NCI-H1092 treated with DMSO at 0.1 percent for 48 hours (cell line): Measurements from ENCODE around the gene MAPKAPK3.

Experiments
- DNase-seq: peaks from one replicate; lab custom pipeline; 2025; lab: John Stamatoyannopoulos, UW

The MAPKAPK3 gene

DNA sequence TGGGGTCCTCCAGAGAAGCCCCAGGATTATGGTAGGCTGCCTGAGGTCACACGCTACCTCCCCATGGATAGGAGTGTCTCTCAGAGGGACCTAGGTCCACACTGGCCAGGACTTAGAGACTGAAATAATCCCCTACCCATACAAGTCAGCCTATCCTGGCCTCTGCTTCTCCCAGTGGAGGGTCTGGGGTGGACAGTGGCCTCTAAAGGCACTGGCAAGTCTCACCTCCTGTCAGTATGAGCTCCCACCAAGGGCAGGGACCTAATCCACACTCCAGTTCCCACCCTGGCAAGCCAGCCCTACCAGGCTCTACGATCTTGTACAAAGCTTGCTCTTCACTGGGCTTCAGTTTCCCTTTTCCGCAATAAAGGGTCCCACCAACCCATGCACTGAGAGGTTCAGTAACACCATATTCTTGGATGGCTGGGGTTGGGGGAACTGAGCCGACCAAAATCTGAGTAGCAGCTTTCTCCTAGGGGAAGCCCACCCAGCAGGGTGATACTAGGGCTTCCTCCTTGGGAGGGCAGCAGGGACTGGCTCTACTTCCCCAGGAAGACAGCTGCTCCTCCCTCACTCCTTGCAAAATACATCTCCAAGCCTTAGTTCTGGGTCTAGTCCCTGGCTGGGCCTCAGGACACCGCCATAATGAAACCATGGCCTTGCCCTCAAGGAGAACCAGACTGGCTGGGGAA, 7.7 kb upstream of the MAPKAPK3 start:
- DNase-seq: no peak

- DNase-seq: no peak
Measured at GRCh38 chr3:50609763-50610085, 7.2 kb upstream of the MAPKAPK3 start.

- no peak for DNase-seq
Measured at GRCh38 chr3:50610181-50610971, 6.6 kb upstream of the MAPKAPK3 start.

DNA sequence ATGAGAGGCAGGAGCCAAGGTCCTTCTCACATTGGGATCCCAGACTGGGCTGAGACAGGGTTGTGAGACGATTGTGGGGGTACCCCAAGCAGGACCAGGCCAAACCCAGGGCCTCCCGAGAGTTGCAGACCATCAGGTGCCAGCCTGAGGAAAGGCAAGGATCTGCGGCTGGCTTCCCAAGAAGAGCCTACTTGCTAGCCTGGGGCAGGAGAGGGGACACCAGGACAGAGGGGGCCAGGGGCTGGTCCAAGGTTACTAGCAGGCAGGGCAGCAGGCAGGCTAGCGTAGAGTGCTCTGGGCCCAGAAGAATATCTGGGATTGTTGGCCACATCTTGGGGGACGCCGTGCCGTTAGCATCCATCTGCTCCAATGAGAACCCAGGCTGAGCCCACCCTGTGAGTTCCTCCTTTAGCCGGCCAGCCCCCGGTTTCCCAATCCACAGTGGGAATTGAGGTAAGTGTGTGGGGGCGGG, 5.9 kb upstream of the MAPKAPK3 start:
- DNase-seq: no peak

DNA sequence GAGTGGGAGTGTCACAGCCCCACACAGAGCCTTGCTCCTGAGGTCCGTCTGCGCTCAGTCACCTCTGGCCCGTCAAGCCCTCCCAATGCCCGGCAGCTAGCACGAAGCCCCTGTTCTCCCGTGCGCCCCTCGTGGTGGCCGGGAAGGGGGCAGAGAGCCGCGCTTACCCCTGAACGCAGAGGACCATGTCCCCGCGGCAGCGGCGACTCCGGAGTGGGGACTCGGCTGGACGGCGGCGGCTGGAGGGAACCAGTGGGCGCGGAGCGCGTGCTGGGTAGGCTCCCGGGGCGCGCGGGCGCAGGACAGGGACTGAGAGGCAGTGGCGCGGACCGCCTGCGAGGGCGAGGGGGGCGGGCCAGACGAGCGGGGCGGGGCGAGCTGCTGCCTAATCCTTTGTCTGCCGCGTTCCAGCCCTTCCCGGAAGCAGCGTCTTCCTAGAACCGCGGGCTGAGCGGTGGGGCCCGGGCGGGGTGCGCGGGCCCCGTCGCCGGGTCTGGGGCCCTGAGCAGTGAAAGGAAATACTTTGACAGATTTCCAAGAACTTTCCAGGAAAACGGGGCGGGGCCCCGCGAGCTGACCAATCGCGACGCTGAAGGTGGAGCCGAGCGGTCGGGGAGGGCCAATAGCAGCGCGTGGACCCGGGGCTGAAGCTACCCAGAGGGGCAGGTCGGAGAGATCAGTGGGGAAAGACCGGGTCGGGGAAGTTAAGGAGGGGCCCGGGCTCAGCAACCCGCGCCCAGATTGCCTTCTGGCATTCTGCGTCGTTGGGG, 5.3 kb upstream of the MAPKAPK3 start, which contains the start of gene CISH:
TSS of gene CISH (minus strand) at position 311 of the 770 bp plus-strand sequence. CDS start at position 187, 124 bp downstream.
- DNase-seq: peak; percentile 83

DNA sequence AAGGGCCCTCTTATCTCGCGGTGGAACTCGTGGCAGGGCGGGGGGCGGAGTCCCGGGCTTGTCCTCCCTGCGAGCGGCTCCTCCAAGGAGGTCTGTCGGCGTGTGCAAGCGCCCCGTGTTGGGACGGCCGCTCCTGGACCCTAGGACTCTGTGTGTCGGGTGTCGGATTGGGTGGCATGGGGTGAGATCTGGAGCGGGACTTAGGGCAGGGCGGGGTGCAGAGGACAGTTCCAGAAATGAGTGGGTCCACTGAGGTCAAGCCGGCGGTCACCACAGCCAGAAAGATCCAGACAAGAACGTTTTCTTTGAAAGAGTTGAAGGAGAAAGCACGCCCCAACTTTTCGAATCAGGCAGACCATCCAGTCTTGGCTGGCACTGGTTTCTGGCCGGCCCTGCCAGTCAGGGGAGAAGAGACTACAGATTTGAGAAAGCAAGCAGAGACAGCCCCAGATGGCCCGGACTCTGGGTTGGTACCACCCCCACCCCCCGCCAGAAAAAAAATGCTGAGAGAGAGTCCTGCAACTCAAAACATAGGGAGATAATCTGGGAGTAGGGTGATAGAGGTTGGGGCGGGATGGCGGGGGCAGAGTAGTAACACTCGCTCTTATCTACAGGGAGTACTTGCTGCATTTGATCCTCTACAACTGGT, 4.6 kb upstream of the MAPKAPK3 start:
- DNase-seq: no peak

DNA sequence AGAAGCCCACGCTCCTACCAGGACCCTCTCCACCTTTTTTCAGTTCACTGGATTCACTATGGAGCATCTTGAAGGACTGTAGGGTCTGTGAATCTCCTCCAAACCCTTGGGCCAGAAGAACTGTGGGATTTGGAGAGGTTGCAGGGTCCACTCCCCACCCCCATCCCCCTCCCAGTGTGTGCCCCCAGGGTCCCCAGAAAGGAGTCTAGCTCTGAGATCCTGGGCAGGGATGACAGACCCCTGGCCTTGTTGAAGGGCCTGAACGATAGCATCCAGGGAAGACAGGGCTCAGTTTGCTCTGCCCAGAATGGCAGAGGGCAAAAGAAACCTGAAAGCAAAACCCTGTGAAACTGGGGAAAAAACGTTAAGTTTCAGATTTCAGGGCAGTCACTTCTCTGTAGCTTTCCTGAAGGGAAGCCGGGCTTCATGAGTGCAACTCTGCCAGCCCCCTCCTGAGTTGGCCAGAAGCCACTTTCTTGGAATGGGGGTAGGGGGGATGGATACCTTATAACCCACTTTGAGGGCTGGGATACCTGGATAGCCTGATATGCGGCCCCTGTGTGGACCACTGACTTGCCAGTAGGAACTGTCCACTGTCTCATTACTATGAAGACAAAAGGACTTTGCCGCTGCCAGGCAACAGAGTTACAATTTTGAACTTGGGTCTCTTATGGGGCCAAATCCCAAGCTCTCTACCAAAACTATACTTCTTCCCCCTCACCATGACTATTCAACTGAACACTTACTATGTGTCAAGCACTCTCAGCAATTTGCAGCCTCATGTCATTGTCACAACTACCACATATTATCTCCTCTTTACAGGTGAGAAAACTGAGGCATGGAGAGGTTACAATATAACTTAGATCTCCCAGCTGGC, 3.7 kb upstream of the MAPKAPK3 start:
- DNase-seq: no peak

- DNase-seq: no peak
Measured at GRCh38 chr3:50615190-50615589, 1.8 kb upstream of the MAPKAPK3 start.

DNA sequence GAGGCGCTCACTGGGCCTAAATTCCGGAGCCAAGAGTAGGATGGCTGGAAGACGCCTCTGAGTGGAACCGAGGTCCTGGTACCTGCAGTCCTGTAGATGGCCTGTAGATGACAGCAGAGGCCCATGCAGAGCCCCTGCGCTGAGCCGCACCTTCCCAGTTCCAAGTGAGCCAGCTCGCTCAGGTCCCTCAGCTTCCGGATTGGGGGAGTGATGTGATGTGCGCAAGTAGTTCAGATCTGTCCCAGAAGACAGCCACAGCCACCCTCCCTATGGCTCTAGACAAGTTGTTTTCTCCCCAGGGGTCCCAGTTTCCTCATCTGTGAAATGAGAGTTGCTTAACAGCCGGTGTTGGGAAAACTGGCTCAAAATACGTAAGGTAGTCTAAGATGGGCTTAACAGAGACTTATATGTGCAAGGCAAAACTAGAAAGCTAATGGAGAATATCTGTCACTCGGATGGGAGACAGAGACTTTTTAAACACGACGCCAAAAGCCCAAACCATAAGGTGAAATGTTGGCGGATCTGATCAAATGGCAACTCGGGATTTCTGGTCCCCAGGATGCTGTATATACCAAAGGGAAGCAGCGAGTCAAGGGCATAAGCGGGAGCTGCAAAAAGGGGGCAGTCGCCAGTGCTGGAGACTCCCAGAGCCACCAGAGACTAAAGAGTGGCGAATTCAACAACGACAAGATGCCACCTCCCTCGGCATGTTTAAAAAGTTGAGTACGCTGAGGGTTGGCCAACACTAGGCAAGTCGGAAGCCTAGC, 765 bp upstream of the MAPKAPK3 start:
- peak; percentile 55 for DNase-seq

DNA sequence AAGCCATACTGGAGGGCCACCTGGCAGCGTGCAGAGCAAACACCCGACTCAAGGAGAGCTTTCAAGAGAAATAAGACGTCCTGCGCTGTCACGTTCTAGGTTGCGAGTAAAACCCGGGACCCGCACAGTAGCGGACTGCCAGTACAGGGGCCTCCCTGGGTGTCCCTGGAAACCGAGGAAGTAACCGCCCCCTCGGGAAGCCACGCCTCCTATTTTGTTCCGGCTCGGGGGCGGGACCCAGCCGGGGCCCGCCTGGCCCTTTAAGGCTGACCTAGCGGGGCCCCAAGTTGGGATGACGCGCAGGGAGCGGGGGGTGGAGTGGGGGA, 218 bp upstream of the MAPKAPK3 start:
- peak; percentile 44 for DNase-seq

DNA sequence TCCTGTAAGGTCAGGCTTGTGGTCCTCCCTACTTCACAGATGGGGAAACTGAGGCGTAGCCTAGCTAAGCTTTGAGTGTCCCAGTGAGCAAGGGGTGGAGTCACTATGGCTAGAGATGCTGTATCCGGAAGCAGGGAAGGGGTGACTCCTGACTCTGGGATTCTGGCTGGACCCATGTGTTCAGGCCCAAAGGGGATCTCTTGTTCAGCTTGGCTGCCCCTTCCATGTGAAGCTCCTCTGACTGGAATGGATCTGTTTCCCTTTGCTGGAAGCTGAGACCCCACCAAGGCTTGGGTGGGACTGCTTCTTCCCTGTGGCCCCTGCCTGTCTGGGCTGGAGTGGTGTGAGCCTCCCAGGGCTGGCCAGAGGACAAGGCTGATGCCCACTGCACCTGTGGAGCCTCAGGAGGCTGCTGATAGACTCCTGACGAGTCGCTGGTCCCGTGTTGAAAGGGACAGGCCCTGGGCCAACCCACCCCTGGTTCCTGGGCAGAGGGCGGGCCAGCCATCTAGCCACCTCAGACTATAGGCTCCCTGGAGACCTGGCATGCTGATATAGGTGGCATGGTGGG, 1.0 kb downstream of the MAPKAPK3 start:
- DNase-seq: no peak

- no peak for DNase-seq
Measured at GRCh38 chr3:50620420-50620819, 3.5 kb downstream of the MAPKAPK3 start.

- no peak for DNase-seq
Measured at GRCh38 chr3:50620820-50621219, 3.9 kb downstream of the MAPKAPK3 start.

GRCh38 chr3:50622881-50623280, 5.9 kb downstream of the MAPKAPK3 start:
- DNase-seq: no peak

DNA sequence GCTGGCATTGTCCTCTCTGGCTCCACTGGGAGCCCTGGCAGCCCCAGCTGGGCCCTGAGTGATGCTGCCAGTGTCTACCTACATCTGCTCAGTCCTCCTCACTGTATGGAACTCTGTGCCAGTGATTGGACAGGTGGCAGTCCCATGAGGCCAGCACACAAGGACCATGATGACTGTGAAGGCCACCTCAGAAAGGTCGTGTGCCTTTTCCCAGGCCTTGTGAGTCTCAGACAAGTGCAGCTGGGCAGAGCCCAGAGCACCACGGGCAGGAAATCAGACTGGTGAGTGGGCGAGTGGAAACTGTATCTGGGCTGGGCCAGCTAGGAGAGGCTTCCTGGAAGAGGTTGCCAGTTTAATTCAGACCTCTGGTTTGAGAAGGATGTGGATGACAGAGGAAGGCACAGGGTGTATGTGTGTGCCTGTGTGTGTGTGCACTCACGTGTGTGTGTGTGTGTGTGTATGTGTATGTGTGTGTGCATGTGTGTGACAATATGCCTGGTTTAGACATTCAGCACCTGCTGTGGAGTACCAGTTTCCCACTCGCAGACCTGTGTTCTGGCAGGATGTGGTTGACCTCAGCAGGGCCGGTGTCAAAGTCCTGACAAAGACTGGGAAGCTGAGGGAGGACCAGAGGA, 7.0 kb downstream of the MAPKAPK3 start:
- DNase-seq: no peak

DNA sequence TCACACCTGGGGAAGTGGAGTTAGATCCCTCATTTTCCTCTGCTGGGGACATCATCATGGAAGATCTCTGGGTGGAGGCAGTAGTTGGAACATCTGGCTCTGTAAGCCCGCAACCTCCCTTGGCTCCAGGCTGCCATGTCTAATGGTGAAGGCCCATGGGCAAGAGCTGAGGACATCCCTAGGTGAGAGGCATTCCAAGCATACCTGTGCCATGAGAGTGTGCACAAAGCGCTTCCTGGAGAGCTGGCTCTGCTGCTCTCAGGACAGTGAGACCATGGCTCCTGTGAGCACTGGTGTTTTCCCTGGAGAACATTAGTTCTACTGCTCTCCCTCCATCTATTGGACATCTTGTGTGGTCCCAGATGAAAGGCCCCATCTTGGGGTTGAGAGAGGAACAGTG, 7.7 kb downstream of the MAPKAPK3 start:
- DNase-seq: no peak

- DNase-seq: no peak
Measured at GRCh38 chr3:50625231-50626182, 8.6 kb downstream of the MAPKAPK3 start.

DNA sequence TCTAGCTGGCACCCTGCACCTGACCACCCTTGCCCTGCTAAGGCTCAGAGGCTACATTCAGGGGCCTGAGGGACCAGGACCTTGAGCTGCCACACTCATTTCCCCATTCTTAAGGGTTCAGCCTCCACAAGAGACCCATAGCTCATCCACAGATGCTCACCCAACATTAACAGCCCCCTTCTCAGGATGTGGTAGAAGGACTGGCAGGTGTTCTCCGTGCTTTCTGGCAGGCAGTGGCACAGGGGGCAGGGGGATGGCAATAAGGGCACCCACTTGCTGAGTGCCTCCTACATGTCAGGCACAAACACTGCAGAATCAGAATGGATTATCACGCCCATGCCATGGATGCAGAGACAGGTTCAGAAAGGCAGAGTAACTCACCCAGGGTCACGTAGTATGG, 9.4 kb downstream of the MAPKAPK3 start:
- DNase-seq: no peak
